ENCODE data around the gene VSTM5. TPM values are rescaled to one million over a fixed set of nuclear protein-coding genes. Genes with fewer than 3 reads are reported as not detected.
"Not testable (repeated sequence)": the region's sequence is repeated elsewhere in the genome, so short reads cannot be mapped to it uniquely, and the experiment has no call there.

Gene VSTM5
- total and polyA plus RNA-seq, 4 donors = 0.05 TPM; not detected in 3

DNA sequence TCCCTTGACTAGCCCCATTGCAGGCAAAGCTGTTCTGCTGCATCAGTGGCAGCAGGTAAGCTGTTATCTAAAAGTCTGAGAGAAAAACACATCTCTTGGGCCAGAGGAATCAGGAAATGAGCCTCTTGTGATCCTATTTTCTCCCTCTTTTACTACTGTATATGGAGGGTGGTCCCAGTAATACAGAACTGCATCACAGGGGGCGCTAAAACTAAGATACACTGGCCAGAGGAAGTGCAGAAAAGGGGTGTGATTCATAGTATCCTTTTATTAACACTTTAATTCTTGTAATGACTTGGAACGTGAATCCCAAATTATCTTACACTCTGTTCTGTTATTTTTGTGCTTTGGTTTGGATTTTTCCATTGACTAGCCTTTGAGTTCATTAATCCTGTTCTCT, 75.1 kb downstream of the VSTM5 start:
- Histone ChIP-seq H3K4me3 (ENCODE audit: low read depth in 1 of 3, low read length in 3 of 3) (no peak overlapping the region), H3K9ac (ENCODE audit: low read depth in 1 of 2, low read length in 2 of 2) (no peak overlapping the region), H3K27me3 (ENCODE audit: control insufficient read depth in 4 of 4, insufficient read depth in 4 of 4, low read length in 3 of 4) (no peaks in the 10 kb centered on the region), H3K36me3 (ENCODE audit: control insufficient read depth in 4 of 4, insufficient read depth in 3 of 4, low read depth in 1 of 4, low read length in 3 of 4) (peaks cover 0 to 2% (median 0%) of the 10 kb centered on the region in 4 donors), H3K27ac (ENCODE audit: low read depth in 1 of 2, low read length in 2 of 2) (no peak overlapping the region), H3K9me3 (ENCODE audit: control insufficient read depth in 4 of 4, low read length in 3 of 4) (no peaks in the 10 kb centered on the region), H3K4me1 (ENCODE audit: control insufficient read depth in 4 of 4, insufficient read depth in 4 of 4, low read length in 3 of 4) (no peaks in the 10 kb centered on the region)
- no peak for DNase-seq (ENCODE audit: low spot score)
- WGBS = 72% methylated on average over 2 of the region's 2 CpGs
- no peak for TF ChIP-seq FOXA2 (IDR thresholded peaks at IDR 0.05)
- TF ChIP-seq, protein P1, sequence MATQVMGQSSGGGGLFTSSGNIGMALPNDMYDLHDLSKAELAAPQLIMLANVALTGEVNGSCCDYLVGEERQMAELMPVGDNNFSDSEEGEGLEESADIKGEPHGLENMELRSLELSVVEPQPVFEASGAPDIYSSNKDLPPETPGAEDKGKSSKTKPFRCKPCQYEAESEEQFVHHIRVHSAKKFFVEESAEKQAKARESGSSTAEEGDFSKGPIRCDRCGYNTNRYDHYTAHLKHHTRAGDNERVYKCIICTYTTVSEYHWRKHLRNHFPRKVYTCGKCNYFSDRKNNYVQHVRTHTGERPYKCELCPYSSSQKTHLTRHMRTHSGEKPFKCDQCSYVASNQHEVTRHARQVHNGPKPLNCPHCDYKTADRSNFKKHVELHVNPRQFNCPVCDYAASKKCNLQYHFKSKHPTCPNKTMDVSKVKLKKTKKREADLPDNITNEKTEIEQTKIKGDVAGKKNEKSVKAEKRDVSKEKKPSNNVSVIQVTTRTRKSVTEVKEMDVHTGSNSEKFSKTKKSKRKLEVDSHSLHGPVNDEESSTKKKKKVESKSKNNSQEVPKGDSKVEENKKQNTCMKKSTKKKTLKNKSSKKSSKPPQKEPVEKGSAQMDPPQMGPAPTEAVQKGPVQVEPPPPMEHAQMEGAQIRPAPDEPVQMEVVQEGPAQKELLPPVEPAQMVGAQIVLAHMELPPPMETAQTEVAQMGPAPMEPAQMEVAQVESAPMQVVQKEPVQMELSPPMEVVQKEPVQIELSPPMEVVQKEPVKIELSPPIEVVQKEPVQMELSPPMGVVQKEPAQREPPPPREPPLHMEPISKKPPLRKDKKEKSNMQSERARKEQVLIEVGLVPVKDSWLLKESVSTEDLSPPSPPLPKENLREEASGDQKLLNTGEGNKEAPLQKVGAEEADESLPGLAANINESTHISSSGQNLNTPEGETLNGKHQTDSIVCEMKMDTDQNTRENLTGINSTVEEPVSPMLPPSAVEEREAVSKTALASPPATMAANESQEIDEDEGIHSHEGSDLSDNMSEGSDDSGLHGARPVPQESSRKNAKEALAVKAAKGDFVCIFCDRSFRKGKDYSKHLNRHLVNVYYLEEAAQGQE (IDR thresholded peaks at IDR 0.05) = no peak
- no peak for TF ChIP-seq FOXA1 (IDR thresholded peaks at IDR 0.05)

DNA sequence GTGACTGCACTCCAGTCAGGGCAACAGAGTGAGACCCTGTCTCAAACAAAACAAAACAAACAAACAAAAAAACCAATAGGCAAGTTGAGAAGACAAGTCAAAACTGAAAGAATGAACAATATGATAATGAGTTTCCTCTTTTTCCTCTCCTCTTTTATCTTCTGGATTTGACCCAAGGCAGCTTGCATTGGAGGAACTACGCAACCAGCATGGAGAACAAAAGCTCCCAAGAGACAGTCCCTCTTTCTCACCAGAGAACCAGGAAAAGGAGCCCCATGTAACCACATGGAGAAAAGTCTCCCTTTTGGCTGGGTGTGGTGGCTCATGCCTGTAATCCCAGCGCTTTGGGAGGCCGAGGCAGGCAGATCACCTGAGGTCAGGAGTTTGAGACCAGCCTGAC, 75.9 kb downstream of the VSTM5 start:
- not testable (repeated sequence) for DNase-seq (ENCODE audit: low spot score); H3K9me3 ChIP-seq (ENCODE audit: control insufficient read depth in 4 of 4, low read length in 3 of 4); H3K9ac ChIP-seq (ENCODE audit: low read depth in 1 of 2, low read length in 2 of 2); H3K4me3 ChIP-seq (ENCODE audit: low read depth in 1 of 3, low read length in 3 of 3); H3K4me1 ChIP-seq (ENCODE audit: control insufficient read depth in 4 of 4, insufficient read depth in 4 of 4, low read length in 3 of 4); H3K27ac ChIP-seq (ENCODE audit: low read depth in 1 of 2, low read length in 2 of 2); H3K36me3 ChIP-seq (ENCODE audit: control insufficient read depth in 4 of 4, insufficient read depth in 3 of 4, low read depth in 1 of 4, low read length in 3 of 4); H3K27me3 ChIP-seq (ENCODE audit: control insufficient read depth in 4 of 4, insufficient read depth in 4 of 4, low read length in 3 of 4)
- 93% methylated on average over 3 of the region's 3 CpGs for WGBS

- TF ChIP-seq, protein P1 (IDR thresholded peaks at IDR 0.05) = no peak
- TF ChIP-seq FOXA2 (IDR thresholded peaks at IDR 0.05) (no peak), ZBTB33 (IDR thresholded peaks at IDR 0.05) (no peak), RAD21 (IDR thresholded peaks at IDR 0.05) (no peak), CTCF (IDR thresholded peaks at IDR 0.05; ENCODE audit: low read depth, low read length, missing input control) (no peak), NR2F2 (IDR thresholded peaks at IDR 0.05) (no peak), ATF3 (IDR thresholded peaks at IDR 0.05) (no peak), JUND (IDR thresholded peaks at IDR 0.05) (no peak), FOXA1 (IDR thresholded peaks at IDR 0.05) (no peak), HNF4G (IDR thresholded peaks at IDR 0.05) (no peak), RXRA (IDR thresholded peaks at IDR 0.05) (no peak), YY1 (IDR thresholded peaks at IDR 0.05) (no peak), TAF1 (conservative IDR thresholded peaks at IDR 0.05) (no peak), EGR1 (IDR thresholded peaks at IDR 0.05; ENCODE audit: low read depth in 2 of 2) (no peak)
- Histone ChIP-seq H3K36me3 (ENCODE audit: control insufficient read depth in 4 of 4, insufficient read depth in 3 of 4, low read depth in 1 of 4, low read length in 3 of 4) (peaks cover 0 to 2% (median 0%) of the 10 kb centered on the region in 4 donors), H3K4me3 (ENCODE audit: low read depth in 1 of 3, low read length in 3 of 3) (no peak overlapping the region), H3K4me1 (ENCODE audit: control insufficient read depth in 4 of 4, insufficient read depth in 4 of 4, low read length in 3 of 4) (no peaks in the 10 kb centered on the region), H3K27me3 (ENCODE audit: control insufficient read depth in 4 of 4, insufficient read depth in 4 of 4, low read length in 3 of 4) (no peaks in the 10 kb centered on the region), H3K9ac (ENCODE audit: low read depth in 1 of 2, low read length in 2 of 2) (no peak overlapping the region), H3K9me3 (ENCODE audit: control insufficient read depth in 4 of 4, low read length in 3 of 4) (no peaks in the 10 kb centered on the region), H3K27ac (ENCODE audit: low read depth in 1 of 2, low read length in 2 of 2) (no peak overlapping the region)
- WGBS = 92% methylated on average over 10 of the region's 10 CpGs
- DNase-seq (ENCODE audit: low spot score) = no peak
These were observed 76.7 kb downstream of the VSTM5 start for GRCh38 chr11:93773601-93774200.
